ENCODE measurements around the gene MS4A7. TPM values are rescaled to one million over a fixed set of nuclear protein-coding genes. Genes with fewer than 3 reads are reported as not detected.

The MS4A7 gene
- total RNA-seq, 2 donors from 2014 or later, result not detected

DNA sequence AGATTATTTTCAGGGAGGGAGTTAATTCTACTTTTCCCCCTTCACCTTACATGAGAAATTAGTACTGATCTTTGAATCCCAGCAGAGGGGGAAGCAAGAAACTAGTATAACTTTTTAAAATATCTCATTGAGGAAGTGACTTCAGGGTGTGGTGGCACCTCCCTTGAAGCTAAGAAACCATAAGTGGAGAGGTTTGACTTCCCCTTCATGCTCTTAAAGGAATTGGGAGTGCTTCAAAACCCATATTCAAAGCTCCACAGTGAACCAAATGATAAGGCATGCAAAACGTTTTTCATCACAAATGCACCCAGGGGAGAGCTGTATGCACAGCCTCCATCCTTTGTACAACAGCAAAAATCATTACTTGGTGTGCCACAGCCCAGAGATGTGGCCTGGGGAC is 18.5 kb downstream of the MS4A7 start:
- ATAC-seq (no peak), DNase-seq (ENCODE audit: low spot score in 2 of 2) (no peak)
- no peaks in the 10 kb centered on the region for H3K36me3 Mint-ChIP-seq
- no peaks in the 10 kb centered on the region for H3K9me3 Mint-ChIP-seq
- H3K27ac Mint-ChIP-seq, result no peak overlapping the region

DNA sequence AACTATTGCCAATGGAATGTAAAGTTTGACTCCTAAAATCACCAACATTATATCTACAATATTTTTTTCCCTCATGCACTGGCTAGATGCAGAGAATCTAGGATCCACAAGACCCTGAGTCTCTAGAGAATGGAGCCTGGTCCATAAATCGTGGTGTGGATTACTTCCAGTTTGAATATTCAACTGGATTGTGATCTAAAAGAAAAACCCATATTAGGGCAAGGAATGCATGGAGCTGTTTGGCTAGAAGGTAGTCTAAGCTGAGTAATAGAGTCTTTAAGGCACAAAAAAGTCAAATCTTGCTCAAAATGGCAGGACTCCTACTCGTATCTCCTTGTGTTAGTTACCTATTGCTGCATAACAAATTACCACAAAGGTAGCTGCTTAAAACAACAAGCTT is 41.7 kb downstream of the MS4A7 start:
- ATAC-seq, result no peak
- no peak overlapping the region for H3K27ac Mint-ChIP-seq
- peaks cover 0 to 3% of the 10 kb centered on the region in 2 donors for H3K9me3 Mint-ChIP-seq
- H3K36me3 Mint-ChIP-seq, result peaks cover 0 to 5% of the 10 kb centered on the region in 2 donors
- DNase-seq (ENCODE audit: low spot score in 2 of 2), result no peak

DNA sequence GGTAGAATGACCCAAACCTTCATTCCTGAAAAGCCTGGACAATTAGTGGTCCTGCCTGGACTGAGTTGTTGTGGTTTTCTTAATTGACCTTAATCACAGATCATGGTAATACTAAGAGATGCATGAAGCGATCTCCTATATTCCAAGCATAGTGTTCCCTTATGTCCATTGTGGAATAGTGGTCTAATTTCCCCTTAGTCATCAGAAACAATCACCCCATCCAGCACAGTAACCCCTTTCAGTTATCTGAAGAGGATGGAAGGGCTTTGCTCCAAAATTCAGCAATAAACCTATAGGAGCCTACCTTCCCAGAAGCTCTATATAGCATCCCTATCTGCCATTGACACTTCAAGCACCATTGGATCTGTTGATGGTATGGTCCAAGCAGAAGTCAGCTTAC is 44.3 kb downstream of the MS4A7 start:
- DNase-seq (ENCODE audit: low spot score in 2 of 2) (no peak), ATAC-seq (no peak)
- Mint-ChIP-seq H3K36me3 (no peaks in the 10 kb centered on the region), H3K27ac (no peak overlapping the region), H3K9me3 (peaks cover 0 to 3% of the 10 kb centered on the region in 2 donors)

DNA sequence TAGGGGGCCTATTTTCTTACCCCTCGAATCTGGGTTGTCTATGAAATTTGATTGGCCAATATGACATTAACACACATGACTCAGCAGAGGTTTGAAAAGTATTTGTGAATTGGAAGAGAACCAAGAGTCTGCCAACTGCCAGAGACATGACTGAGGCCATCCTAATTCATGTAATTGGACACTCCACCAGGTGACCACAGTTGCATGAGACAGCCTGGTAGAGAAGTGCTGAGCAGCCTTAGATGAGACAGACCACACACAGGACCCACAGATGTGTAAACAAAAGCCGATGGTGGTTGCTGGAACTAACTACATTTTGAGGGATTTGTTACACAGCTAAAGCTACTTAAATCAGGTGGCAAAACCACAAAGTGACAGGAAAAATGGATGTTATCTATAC is 50.2 kb downstream of the MS4A7 start:
- Mint-ChIP-seq H3K9me3 (no peaks in the 10 kb centered on the region), H3K36me3 (no peaks in the 10 kb centered on the region), H3K27ac (no peak overlapping the region)
- DNase-seq (ENCODE audit: low spot score in 2 of 2), result no peak
- ATAC-seq, result no peak

DNA sequence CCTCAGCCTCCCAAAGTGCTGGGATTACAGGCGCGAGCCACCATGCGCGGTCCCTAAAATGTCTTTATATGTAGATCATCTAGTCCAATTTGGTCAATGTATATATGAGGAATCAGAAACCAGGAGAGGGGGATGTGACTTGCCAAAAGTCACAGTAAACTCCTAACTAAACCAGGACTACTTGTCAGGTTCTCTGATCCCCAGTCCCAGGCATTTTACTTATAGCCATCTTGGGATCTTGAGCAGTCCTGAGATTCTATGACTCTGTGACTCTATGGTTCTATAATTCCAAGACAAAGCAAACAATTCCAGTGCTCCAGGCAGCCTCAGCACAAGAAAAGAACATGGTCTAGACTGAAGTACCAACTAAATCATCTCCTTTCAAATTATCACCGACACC is 50.9 kb downstream of the MS4A7 start, which contains the start of gene MS4A5:
Gene MS4A5 (plus strand): TSS at position 301 of the 400 bp plus-strand sequence. CDS start 103 bp downstream, outside the sequence.
- no peak for ATAC-seq
- H3K27ac Mint-ChIP-seq, result no peak within 1 kb of the TSS
- H3K9me3 Mint-ChIP-seq, result no peaks in the 10 kb centered on the region
- DNase-seq (ENCODE audit: low spot score in 2 of 2), result no peak
- H3K36me3 Mint-ChIP-seq, result no peaks in the 10 kb centered on the region

DNA sequence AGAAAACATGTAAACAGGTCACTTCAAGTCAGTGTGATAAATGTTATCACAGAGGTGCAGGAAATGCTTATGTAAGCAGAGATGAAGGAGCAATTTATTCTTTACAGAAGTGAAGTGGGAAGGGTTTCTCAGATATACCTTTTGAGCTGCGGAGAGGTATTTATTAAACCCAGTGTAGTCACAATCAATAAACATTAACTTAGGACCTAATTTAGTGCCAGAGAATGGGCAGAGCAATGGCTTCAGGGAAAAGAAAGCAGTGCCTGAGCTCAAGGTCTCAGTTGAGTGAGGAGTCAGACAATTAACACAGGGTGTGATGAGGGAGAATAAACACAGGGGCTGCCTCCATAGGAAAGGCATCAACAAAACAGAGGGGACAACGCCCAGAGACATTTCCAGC is 52.9 kb downstream of the MS4A7 start:
- no peak for ATAC-seq
- Mint-ChIP-seq H3K9me3 (no peaks in the 10 kb centered on the region), H3K36me3 (no peaks in the 10 kb centered on the region), H3K27ac (no peak overlapping the region)
- no peak for DNase-seq (ENCODE audit: low spot score in 2 of 2)

DNA sequence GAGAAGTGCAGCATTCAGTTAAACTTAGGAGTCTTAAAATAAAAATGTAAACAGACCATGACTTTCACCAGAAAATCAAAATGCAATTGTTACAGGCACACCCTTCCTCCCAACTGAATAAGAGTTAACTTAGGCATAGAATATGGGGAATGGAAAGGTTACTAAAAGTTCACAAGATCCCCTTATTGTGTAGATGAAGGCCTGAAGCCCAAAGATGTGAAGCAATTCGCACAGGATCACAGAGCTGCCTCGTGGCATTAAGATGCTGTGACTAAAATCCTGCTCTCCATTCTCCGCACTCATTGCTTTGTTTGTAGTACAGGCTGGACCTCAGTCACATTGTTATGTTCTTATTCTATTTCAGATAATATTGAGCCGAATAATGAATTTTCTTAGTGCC is 55.1 kb downstream of the MS4A7 start:
- DNase-seq (ENCODE audit: low spot score in 2 of 2) (no peak), ATAC-seq (no peak)
- Mint-ChIP-seq H3K27ac (no peak overlapping the region), H3K9me3 (no peaks in the 10 kb centered on the region), H3K36me3 (no peaks in the 10 kb centered on the region)

Other genes with a start within 250 kb of the MS4A7 start
- gene MS4A6A, start 195.4 kb upstream of the MS4A7 start, total RNA-seq, result not detected
- not detected for gene MS4A4E, start 135.4 kb upstream of the MS4A7 start, total RNA-seq
- not detected for gene MS4A4A, start 97.9 kb upstream of the MS4A7 start, total RNA-seq
- not detected for gene MS4A6E, start 51.3 kb upstream of the MS4A7 start, total RNA-seq
- not detected for gene MS4A14, start 17.9 kb downstream of the MS4A7 start, total RNA-seq
- not detected for gene MS4A5, start 51.0 kb downstream of the MS4A7 start, total RNA-seq
- gene MS4A1, start 77.3 kb downstream of the MS4A7 start, total RNA-seq, result under 1 TPM in 1 of 2 donors, not detected in 1; 0.27 TPM
- gene MS4A12, start 114.2 kb downstream of the MS4A7 start, total RNA-seq, result not detected
- not detected for gene MS4A13, start 136.9 kb downstream of the MS4A7 start, total RNA-seq

Data from activated naive CD4-positive, alpha-beta T cell treated with anti-CD3 and anti-CD28 coated beads, Interleukin-2, amount 50 U/mL, for 72 hours (primary cell).